Measurements from ENCODE around the gene LYPD6B.

The LYPD6B gene

DNA sequence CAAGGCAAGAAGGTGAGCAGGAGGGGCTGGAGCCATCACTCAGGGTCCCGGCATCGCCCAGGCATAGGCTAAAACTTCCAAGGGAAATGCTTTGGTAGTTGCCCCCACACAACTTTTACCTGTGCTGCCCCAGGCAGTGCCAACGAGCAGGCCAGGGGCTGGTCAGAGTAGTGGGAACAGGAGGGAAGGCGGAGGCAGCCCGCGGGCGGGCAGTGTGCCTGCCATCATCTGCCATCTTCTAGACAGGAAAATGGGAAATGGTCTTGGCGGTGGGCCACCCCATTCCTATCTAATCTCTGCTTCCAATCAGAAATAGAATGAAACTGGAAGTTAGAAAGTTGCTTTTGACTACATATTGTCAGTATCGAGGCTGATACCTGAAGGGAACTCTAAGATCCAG is 26.0 kb upstream of the LYPD6B start:
- DNase-seq (ENCODE audit: low read depth) = no peak

DNA sequence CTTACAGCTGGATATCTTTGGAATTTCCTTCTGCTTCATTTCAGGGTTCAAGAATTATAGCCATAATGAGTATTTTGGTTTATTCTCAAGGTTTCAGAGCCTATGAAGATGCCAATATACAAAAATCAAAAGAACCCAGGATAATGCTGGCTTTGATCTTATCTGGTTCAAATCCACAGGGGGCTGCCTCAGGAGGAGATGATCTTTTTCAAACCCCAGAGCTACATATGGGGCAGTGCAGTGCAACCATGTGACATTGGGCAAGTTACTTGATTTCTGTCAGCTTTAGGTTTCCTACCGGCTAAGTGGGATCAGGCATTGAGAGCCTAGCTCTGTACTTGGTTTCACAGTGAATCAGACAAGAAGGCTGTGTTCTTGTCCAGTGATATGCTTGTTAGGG is 23.0 kb upstream of the LYPD6B start:
- DNase-seq (ENCODE audit: low read depth) = no peak

DNA sequence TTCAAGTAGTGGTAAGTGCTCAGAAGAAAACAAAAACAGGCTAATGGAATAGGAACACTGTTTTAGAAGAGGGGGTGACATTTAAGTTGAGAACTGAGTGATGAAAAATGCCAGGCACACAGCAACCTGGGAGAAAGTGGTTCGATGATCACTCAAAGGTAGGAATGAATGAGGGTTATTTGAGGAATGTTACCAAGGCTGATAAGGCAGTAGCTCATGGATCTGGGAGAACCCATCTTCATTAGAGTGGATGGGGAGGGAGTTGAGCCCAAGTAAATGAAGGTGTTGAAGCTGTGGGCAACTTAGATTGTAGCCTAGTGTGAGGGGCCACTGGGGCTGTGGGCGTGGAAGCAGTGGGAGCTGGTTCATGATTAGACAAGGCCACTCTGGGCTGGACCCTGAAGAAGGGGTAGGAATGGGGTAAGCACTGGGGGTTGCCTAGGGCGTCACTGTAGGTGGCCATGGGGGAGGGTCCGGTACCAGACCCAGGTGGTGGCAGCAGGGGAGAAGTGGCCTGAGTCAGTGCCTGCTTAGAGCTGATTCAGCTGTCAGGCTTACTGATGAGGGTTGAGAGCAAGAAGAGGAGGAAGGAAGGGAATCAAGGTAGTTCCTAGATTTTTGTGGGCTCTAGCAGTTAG is 22.5 kb upstream of the LYPD6B start:
- no peak for DNase-seq (ENCODE audit: low read depth)

GRCh38 chr2:149017116-149017985 is 21.1 kb upstream of the LYPD6B start:
- DNase-seq (ENCODE audit: low read depth) = peak; percentile 62

DNA sequence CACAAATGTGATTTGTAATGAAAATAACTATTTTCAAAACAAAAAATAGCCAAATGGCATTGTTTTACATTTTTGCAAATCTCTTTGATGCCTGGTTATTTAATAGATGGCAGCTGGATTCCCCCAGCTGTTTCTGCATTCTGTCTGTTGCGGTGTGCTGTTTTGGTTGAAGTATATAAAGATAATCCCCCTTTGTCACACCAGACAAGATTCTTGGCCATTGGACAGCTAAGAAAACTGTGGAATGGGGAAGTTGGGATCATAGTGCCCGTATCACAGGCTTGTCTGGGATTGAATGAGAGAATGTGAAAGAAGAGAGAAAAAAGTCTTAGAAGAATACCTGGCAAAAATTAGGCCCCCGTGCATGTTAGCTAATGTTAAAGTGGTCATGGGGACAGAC is 19.5 kb upstream of the LYPD6B start:
- no peak for DNase-seq (ENCODE audit: low read depth)

GRCh38 chr2:149019768-149020167 is 18.7 kb upstream of the LYPD6B start:
- DNase-seq (ENCODE audit: low read depth) = no peak

- DNase-seq (ENCODE audit: low read depth) = no peak
Measured at GRCh38 chr2:149020432-149020851, 18.1 kb upstream of the LYPD6B start.

GRCh38 chr2:149021271-149021719 is 17.2 kb upstream of the LYPD6B start:
- DNase-seq (ENCODE audit: low read depth) = no peak

DNA sequence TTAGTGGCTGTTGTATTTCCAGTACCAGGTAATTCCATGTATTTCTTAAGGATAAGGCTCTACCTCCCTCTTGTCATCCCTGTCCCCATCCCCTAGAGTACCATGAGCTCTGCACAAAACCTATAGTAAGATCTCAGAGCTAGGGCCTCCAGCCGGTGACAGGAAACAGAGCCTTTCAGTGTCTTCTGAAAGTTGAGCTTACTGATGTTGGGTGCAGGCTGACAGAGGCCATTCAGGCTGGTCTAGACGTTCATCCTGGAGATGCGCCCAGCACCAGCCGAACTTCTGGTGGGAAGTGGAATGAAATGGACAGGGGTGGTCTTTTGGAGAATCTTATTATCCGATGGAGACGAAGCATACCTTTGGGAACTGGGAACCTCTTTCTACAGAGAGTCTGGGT is 16.7 kb upstream of the LYPD6B start:
- DNase-seq (ENCODE audit: low read depth) = no peak

DNA sequence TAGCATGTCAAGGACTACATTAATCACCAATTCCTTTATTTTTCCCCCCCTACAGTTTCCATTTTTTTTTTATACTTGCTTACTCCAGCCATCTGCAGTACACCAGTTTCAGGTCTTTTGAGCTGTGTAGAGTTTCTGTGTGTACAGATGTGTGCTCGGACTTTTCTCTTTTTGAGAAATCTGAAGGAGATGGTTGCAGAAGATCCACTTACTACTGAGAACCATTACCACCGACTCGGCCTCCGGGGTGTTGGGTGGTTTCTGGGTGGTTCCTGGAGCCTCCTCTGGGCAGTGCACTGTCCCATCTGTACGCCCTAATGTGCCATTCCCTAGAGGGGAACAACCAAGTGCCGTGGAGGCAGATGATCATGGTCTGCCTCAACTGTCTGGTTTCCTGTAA is 15.4 kb upstream of the LYPD6B start:
- DNase-seq (ENCODE audit: low read depth) = no peak

GRCh38 chr2:149027590-149028250 is 10.8 kb upstream of the LYPD6B start:
- DNase-seq (ENCODE audit: low read depth) = no peak

- no peak for DNase-seq (ENCODE audit: low read depth)
Measured at GRCh38 chr2:149028377-149028776, 10.1 kb upstream of the LYPD6B start.

- DNase-seq (ENCODE audit: low read depth) = no peak
Measured at GRCh38 chr2:149028891-149029290, 9.6 kb upstream of the LYPD6B start.

DNA sequence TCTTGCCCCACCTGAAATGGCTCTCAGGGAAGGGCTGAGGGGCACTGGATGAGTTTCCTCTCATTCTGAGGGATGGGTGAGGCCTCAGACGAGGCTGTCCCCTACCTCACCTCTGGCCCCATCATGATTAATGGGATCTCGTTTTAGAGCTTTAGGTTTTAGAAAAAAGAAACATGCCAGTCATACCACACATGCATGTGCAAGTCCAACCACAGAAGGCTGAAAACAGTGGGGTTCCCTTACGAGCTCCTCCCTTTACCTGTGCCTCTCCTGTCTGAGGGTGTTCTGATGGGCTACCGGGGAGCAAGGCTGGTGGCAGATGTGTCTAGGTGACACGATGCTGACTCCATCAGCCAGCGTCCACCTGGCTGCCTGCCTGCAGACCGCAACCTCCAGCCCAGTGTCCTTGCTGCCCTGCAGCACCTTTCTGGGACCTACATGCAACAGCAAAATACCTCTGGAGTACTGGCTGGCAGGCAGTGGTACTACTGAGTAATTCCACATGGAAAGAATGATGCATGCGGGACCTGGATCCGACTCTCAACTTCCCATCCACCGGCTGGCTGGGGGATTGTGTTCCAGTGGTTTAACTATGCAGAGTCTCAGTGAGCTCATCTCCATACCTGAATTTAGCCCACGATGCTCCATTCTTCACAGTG is 9.1 kb upstream of the LYPD6B start:
- no peak for DNase-seq (ENCODE audit: low read depth)

DNA sequence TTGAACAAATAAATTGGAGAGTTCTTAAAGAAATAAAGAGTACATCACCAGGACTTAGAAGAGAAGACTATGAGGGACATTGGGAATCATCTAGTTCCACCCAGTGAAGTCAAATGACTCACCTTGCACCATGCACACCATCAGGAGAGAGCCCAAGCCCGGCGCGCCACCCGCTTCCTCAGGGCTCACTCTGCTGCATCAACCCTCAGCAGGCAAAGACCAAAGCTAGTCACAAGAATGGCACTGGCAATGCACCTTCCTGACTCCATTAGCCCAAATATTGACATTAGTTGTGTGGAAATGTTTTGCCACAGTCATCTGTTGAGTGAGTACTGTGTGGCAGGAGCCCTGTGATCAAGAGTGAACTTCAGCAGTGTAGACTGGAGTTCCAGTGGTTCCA is 7.1 kb upstream of the LYPD6B start:
- no peak for DNase-seq (ENCODE audit: low read depth)

DNA sequence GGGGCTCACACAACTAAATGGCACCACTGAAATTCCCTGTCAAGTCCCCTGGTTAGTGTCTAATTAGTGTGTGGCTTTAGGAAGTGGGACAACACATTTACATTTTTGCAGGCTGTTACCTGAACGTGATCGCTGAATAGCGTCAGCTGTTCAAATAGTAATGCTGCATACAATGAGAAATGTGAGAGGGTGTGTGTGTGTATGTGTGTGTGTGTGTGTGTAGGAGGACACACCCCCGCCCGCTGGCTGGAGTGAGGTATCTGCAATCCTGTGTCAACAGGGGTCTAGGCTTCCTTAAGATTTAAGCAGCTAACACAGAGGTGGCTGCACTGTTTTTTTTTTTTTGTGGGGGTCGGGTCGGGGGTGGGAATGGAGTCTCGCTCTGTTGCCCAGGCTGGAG is 4.8 kb upstream of the LYPD6B start:
- no peak for DNase-seq (ENCODE audit: low read depth)

DNA sequence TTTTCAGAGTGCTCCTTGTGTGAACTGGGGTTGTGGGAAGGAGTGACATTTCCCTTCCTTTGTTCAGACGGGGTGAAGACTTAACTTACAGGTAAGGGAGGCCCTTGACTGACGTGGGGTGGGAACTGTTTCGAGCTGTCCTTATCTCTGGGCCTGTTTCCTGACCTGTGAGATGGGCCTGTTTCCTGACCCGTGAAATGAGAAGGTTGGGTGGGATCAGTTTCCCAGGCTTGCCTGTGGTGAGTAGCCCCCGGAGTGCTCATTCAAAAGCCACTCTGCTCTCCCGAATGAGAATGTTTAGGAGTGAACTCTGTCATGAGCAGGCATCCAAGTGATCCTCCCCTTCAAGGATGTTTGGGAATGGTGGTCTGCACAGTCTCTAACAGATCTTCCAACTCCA is 4.1 kb upstream of the LYPD6B start:
- DNase-seq (ENCODE audit: low read depth) = no peak

- no peak for DNase-seq (ENCODE audit: low read depth)
Measured at GRCh38 chr2:149036507-149037293, 1.8 kb upstream of the LYPD6B start.

- no peak for DNase-seq (ENCODE audit: low read depth)
Measured at GRCh38 chr2:149037851-149038250, 648 bp upstream of the LYPD6B start.

DNA sequence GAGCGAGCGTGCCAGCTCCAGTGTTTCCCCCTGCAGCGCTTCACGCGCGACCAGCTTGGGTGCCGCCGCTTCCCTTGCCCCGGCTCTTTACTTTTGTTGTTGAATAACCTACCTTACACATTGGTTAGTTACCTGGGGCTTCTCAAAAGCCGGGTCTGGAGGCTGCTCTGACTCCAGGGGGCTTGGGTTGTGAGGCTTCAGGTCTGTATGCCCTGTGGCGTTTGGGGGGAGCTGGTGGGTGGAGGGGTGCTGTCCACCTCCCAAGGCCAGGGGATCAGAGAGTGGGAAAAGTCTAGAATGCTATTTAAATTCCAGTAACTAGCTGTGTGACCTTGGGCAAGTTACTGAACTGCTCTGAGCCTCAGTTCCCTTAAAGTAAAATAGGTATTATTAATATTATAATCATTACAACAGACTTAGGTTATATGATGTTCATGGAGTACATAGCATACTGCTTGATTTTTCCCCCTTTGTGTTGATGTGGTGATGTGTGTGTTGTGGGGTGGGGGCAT is 770 bp downstream of the LYPD6B start:
- DNase-seq (ENCODE audit: low read depth) = no peak

DNA sequence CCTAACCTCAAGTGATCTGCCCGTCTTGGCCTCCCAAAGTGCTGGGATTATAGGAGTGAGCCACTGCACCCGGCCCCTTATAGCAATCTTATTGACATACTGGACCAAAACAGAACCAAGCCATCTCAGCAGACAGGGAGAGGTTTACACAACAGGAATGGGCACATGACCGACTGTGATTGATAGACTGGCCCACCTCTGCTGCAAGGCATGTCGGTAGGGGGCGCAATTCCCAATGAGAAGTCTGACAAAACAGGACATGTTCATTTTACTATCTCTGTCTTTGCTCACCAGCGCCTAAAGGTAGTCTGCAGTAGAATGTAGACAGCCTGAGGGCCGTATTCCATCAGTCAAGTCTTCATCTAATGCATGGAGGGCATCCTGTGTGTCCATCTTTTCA is 2.0 kb downstream of the LYPD6B start:
- DNase-seq (ENCODE audit: low read depth) = peak; percentile 27

Measured in activated T-cell treated with anti-CD3 and anti-CD28 coated beads for 24 hours (primary cell).